ENCODE data around the gene CPXM2.

CPXM2 gene

DNA sequence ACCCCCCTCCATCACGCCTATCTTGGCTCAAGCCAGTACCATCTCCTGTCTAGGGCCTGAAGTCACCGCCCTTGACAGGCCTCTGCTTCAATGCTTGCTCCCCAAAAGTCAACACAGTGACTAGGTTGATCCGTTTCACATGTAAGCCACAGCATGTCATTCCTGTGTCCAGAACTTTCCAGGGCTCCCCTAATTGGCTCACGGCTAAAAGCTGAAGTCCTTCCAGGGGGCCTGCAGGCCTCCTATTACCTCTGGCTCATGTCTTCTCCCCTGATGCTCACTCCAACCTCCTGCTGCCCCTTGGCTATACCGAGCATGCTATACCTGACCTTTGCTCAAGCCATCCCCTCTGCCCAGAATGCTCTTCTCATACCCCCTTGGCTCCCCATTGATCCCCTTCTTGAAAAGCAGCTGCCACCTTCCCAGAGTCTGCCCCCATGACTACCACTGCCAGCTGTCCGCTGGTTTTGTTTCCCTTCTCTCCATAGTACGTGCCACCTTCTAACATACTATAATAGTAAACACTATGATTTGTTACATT, 39.1 kb downstream of the CPXM2 start:
- no peak overlapping the region for H3K4me3 ChIP-seq (ENCODE audit: low read depth, low read length)

DNA sequence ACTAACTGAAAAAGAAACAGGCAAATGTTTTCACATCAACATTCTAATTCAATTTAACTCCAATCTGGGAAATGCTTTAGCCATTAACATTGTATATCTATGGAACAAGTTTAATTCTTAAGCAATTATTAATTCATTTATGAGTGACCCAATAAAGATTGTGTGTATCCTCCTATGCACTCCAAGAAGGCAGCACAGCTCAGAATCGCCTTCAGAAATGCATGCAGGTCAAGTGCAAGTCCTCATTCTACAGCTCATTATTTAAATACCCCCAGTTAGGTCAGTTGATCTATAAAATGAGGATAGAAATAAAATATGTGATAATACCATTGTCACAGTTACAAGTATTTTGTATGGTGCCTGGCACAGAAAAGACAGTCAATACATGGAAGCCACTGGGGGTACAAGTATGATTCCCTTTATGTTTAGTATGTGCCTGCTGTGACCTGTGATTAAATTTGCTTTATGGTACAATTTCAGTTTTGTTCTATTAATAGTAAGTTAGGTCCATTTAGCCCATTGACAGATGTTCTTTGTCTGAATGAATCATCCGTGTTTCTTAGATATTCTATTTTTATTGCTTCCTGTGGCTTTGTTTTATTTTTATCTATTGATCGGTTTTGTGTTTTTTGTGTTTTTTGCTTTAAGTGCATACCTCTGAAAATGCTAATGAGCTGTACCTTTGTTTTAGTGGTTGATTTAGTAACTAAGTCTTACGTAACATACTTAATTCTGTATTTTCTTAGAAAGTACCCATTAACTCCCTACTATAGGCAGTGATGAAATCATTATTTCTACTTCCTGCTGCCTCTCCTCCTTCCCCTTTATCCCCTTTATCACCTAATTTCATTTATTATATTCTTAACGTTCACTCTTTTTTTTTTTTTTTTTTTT, 42.8 kb downstream of the CPXM2 start:
- H3K4me3 ChIP-seq (ENCODE audit: low read depth, low read length): no peak overlapping the region

DNA sequence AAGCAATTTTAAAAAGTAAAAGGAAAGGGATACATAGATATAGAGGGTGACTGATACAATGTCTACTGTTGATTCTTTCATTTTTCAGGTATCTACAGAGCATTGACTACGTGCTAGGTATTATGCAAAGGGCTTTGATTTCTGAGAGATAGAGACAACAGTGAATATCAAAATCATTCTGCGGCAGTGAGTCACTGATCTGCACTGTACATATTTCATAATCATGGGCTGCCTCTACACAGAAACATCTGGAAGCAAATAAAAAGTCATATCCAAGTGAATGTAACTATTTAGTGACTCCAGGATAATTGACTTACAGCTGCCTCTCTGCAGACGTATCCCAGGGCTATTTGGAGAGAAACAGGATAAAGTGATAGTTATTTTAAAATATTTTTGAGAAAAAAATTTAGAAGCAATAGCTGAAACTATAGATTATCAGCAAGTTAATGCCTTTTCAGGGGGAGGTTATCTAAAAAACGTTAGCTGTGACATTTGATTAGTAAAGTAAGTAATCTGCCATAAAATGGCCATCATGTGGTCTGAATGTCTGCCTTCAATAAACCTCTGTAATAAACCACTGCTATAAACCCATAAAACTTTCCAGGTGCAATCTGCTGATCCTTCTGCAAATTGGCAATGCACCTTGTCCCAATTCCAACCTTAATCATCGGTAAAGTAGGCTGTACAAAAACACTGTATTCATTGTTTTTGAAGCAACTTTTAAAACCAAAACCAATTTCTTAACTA, 43.7 kb downstream of the CPXM2 start:
- H3K4me3 ChIP-seq (ENCODE audit: low read depth, low read length): no peak overlapping the region

DNA sequence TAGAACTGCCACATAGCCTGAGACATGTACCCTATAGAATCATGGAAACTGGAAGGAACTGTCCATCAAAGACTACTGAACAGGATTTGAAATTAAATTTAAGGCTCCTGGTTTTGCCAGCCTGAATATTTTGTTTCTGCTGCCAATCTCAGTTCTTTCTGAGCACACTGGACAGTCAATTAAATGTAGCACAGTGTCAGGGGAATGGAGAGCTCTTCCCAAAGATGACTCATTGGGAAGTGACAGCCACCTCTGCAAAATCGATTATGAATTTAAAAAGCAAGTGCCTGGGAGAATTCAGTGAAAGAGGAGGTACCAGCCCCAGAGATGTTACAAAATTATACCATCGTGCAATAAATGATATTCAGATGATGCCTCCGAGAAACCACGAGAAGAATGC, 47.8 kb downstream of the CPXM2 start:
- H3K4me3 ChIP-seq (ENCODE audit: low read depth, low read length): no peak overlapping the region

DNA sequence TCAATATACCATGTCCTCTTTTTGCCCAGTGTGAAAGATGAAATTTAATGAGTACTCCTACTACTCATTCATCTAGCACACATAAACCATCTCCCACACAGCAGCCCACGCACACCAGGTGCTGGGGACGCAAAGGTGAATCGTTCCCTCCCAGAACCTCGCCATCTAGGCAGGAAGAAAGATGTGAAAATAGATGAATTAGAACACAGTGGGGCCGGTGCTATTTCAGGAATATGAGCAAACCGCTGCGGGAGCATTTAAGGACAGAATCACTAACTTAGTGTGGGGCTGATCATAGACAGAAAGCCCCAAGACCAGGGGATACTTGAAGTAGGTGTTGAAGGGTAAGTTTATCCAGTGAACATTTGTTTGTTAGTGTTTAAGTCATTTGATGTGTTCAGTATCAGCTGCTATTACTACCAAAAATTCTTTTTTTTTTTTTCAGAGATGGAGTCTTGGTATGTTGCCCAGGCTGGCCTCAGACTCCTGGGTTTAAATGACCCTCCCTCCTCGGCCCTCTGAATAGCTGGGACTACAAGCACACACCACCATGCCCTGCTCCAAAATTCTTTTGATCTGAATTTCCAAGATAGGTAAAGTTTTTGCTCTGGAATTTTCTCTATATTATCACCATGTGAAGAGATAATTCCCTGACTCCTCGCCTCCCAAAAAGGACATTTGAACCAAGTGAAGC, 48.8 kb downstream of the CPXM2 start:
- no peak overlapping the region for H3K4me3 ChIP-seq (ENCODE audit: low read depth, low read length)

DNA sequence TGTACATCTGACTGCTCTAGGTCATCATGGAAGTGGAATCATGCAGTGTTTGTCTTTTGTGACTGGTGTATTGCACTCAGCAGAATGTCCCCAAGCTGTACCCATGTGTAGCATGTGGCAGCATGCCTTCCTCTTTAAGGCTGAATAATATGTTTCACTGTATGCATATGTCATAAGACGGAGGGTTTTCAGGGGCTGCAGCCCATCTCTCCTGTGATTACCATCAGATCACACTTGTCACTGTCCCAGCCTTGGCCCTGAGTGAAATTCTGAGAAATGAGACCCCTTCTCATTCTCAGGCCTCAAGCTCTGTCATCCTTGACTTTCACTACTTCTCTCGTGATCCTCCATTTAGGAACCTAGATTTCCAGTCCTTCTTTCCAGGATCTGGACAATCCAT, 50.0 kb downstream of the CPXM2 start:
- no peak overlapping the region for H3K4me3 ChIP-seq (ENCODE audit: low read depth, low read length)

DNA sequence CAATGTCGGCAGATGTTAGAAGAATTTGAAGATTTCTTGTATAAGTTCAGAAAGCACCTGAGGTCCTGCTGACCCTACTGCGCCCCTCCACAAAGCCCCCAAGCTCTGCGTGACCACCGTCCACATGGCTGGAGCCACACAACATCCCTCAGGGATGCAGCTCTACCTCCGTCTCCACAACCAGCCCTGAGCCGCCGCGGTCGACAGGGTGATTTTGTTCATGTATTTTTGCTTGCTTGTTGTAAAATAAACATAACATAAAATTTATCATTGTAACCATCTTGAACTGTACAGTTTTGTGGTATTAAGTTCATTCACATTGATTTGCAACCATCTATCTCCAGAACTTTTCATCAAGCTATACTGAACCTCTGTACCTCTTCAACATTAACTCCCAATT, 50.5 kb downstream of the CPXM2 start:
- no peak overlapping the region for H3K4me3 ChIP-seq (ENCODE audit: low read depth, low read length)

DNA sequence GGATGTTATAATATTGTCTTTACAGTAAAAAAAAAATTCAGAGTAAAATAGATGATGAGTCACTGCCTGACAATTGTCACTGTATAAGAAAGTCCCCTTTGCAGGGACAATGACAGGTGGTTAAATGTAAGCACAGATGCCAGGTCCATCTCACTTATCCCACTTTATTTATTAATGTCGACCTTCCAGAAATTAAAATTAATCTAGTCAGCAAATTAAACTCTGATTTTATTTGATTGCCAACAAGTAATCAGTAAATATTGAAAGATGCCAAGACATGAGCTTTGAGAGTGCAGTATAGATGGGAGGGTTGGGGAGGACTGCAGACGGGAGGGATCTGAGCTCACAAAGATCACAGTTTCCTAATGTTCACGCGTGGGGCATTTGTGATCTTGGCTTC, 50.9 kb downstream of the CPXM2 start:
- no peak overlapping the region for H3K4me3 ChIP-seq (ENCODE audit: low read depth, low read length)

DNA sequence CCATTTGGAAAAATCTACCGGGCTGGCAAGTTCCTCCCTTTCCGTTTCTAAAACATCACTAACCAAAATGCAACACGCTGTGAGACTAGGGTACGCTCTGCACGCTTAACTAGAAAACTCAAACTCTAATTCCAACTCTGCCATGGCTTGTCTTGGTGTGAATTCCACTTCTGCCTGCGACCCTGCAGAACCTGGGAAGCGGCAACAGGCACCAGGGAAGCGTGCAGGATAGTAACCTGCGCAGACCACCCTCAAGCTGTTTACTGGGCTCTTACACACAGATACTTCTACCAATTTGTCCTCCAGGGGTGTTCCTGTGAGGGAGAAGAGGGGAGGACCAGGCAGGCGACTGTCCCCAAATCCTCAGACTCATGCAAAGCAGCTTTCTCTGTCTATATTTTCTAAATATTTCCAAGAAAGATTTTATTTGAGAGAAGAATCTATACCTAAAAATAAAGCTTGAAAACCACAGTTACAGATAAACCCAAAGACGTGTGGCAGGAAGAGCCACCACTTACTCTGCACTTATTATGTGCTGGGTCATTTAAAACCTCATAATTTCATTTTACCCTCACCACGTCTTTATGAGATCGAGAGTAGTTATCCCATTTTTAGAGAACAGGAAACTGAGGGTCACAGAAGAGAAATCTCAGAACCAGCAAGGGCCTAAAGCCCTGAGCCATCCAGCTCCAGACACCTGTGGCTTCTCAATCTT, 52.9 kb downstream of the CPXM2 start:
- no peak overlapping the region for H3K4me3 ChIP-seq (ENCODE audit: low read depth, low read length)

DNA sequence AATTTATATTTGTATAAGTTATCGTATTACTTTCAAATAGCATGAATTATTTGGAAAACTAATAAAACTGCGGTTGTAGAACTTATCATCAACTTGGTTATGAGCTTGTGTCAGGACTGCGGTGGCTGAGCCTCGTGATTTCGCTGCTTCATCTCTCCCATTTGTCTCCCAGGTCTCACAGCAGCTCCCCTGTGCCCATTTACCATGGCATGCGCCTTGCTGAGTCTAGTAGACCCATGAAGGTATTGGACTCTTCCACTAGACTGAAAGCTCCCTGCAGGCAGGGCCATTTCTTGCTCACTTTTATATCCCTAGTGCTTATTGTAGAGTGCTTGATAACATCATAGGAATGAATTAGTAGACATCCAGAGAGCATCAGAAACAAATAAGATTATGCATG, 53.9 kb downstream of the CPXM2 start:
- no peak overlapping the region for H3K4me3 ChIP-seq (ENCODE audit: low read depth, low read length)

DNA sequence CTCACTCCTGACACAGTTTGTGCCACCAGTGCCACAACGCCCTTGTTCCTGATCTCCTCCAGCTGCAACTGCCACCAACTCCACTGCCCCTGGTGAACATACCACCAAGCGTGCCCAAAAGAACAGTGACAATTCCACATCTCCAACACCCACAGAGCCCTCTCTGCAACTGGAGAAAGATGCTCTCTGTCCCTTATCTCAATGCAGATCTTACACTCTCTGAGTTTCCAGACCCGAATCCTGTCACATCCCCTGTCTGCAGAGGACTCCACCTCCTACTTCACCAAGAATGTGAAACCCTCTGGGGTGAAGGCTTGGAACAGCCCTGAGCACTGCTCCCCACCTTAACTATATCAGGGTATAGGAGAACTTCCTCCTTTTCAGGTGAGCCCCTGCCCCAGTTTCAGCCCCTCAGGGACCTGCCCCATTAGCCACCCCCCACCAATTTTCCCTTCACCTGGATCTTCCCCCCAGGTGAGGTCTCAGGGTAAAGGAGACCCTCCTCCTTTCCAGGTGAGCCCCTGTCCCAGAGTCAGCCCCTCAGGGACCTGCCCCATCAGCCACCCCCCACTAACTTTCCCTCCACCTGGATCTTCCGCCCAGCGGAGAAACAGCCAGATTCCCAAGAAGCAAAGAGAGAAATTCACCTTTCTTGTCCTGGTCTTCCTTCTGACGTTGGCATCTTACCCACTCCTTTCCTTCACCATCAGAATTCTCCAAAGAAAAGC, 55.0 kb downstream of the CPXM2 start:
- H3K4me3 ChIP-seq (ENCODE audit: low read depth, low read length): no peak overlapping the region

DNA sequence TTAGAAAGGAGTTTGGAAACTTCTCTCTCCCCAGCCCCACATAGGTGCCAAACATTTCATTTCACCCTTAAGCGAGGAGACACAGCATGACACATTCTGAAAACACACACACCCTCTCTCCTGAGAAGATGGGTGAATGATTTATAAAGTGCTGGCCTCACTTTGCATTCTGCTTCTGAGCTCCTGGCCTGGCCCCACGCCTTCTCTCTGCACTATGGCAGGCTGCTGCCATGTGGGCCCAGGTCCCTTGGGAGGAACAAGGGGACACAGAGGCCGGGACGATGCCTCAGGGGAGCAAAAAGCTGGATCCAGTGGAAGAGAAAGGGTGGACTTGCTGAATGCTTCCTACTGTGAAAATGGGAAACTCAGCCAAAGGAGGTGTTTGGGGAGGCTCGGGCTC, 56.0 kb downstream of the CPXM2 start:
- no peak overlapping the region for H3K4me3 ChIP-seq (ENCODE audit: low read depth, low read length)

DNA sequence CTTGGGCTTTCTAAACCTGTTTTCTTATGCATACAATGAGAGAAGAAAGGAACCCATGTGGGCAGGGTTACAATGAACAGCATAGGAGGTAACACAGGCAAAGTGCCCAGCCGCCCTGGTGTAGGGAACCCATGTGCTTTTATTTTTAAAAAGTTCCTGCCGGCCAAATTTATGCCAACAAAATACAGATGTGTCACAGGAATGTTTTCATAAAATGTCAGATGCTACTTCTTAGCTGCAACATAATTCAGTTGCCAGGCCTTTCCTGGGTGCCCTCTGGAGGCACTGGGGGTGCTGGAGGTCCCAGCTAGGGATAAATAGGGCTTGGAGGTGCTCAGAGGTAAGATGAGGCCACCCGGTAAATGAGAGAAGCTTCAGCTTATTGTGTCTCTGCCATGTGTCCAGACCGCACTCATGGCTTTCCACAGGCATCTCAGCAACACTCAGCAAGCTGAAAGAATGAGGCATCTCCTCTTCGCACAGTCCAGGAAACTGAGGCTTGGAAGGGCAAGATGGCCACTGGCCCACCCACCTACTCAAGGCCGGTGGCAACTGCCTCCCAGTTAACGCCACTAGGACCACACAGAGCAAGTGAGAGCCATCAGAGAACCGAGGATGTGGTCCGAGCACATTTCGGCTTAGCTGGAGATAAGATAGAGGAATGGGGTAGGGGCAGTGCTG, 58.3 kb downstream of the CPXM2 start:
- H3K4me3 ChIP-seq (ENCODE audit: low read depth, low read length): no peak overlapping the region

DNA sequence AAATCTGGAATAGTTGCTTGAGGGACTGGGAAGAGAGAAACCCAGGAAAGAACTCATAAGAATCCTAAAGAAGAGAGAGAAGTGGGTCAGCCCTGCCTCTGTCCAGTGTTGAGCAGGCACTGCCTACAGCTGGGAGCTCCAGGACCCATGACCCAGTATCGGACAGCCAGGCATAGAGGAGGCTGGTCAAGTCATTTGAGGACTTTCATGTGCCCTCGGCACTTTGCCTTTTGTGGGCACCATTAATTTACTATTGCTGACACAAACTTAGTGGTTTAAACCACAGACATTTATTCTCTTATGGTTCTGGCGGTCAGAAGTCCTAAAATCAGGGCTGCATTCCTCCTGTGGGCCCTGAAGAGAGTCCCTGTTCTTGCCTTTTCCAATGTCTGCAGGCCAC, 60.3 kb downstream of the CPXM2 start:
- H3K4me3 ChIP-seq (ENCODE audit: low read depth, low read length): no peak overlapping the region

DNA sequence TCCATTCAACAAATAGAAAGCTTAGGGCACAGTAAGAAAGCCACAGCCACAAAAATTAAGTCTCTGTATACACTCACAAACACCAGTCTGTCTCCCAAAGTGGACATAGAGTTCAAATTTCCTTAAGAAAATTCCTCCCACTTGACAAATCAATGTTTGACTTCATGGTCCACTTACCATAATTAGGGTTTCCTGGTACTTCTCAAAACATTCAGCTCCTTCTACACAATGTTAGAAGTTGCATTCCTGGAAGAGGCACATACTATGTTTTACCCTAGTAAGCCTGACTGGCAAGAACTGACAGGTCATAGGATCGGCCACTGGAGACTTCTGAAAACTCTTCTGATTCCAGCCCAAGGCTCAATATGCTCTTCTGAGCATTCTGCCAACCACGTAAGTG, 70.5 kb downstream of the CPXM2 start:
- H3K4me3 ChIP-seq (ENCODE audit: low read depth, low read length): no peak overlapping the region

DNA sequence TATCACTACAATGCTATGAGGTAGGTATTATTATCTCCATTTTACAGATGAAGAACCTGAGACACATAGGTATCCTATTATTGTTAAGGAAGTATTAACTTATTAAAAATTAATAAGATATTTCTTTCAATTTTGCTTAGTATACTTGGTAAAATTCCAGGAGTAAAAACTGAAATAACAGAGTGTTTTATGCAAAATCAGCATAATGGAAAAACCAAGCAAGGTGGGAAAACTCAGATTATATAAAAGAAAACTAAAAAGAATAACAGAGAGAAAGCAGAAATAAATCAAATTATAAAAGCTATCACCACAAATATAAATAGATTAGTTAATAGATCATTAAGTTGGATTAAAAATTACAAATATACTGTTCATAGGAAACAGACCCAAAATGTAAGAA, 82.0 kb downstream of the CPXM2 start:
- H3K4me3 ChIP-seq (ENCODE audit: low read depth, low read length): no peak overlapping the region

DNA sequence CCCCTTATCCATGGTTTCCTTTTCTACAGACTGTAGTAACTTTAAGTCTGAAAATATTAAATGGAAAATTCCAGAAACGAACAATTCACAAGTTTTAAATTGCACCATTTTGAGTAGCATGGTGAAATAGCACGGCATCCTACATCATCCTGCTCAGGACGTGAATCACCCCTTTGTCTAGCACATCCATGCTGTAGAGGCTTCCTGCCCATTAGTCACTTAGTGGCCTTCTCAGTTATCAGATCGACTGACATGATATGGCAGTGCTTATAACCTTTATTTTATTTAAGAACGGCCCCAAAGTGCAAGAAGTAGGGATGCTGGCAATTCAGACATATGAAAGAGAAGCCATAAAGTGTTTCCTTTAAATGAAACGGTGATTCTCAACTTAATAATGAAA, 82.7 kb downstream of the CPXM2 start:
- H3K4me3 ChIP-seq (ENCODE audit: low read depth, low read length): no peak overlapping the region

DNA sequence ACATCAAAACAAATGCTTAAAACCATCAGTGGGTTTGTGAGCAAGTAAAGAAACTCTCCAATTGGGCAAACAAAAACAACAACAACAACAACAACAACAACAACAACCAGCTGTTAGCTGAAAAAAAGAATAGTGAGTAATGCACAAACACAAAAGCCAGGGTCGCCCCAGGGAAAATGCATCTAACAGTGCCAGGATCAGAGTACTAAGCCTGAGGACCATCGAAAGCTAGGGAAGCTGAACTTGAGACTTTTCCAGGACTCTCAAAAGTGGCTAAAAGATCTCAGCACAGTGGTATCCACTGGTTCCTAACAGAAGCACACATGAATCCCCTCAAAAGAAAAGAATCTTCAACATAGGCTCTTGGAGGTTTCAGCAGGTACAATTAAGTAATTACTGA, 83.3 kb downstream of the CPXM2 start:
- H3K4me3 ChIP-seq (ENCODE audit: low read depth, low read length): no peak overlapping the region

DNA sequence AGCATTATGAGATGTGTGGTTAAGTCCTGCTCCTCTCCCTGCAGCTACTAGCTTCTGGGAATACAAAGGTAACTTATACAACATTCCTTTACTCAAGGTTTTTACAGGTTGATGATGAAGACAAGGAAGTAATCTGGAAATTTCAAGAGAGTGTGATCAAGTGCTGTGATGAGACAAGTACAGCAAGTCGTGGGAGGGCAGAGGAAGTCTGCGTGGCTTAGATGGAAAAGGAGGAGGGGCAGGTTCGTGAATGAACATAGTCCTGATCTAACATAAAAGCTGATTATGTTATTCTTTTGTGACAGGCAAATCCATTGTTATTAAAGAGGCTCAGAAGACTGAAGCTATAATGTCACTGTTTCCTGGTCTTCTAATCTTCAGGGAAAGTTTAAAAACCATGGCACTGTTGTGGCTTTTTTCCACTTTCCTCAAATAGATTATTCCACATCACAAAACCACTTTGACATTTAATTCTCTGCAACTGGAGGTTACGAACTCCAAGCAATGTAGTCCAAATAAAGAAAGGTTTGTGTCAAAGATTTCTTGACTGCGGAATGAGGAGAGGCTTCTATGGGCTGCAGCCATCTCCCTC, 84.1 kb downstream of the CPXM2 start:
- no peak overlapping the region for H3K4me3 ChIP-seq (ENCODE audit: low read depth, low read length)
